Right kidney (tissue), 1 donor: Measurements from ENCODE around the gene TP53TG5.

Source experiments
- DNase-seq: peaks from one replicate; pipeline ENCODE4 v3.0.0-alpha.2; 2016

The TP53TG5 gene

DNA sequence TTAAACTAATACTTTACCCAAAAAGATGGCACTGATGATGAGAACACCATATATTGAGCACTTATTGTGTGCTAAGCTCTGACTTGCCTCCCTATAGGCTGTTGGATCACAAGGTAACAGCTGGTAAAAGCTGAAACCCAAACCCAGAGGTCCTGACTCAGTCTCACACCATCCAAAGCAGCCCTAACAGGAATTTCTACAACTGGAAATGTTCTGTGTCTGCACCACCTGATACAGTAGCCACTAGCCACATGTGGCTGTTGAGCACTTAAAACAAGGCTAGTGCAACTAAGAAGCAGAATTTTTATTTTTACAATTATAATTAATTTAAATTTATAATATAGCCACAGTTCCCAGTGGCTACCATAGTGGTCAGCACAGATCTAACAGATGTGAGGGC lies 54.4 kb downstream of the TP53TG5 start:
- no peak for DNase-seq

DNA sequence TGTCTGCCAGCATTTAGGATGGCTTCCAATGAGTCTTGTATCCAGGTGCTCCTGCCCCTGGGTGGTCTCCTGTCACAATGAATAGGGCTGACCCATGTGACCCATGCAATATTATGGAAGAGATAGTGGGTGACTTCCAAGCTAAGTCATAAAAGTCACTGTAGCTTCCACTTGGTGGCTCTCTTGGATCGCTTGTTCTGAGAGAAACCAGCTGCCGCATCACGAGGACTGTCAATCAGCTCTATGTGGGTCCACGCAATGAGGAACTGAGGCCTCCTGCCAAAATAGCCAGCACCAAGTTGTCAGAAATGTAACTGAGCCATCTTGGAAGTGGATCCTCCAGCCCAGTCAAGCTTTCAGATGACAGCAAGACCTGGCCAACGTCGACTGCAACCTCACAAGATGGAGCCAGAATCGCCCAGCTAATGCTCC lies 55.2 kb downstream of the TP53TG5 start:
- no peak for DNase-seq
